ENCODE data around the gene GNGT1.

GNGT1 gene

DNA sequence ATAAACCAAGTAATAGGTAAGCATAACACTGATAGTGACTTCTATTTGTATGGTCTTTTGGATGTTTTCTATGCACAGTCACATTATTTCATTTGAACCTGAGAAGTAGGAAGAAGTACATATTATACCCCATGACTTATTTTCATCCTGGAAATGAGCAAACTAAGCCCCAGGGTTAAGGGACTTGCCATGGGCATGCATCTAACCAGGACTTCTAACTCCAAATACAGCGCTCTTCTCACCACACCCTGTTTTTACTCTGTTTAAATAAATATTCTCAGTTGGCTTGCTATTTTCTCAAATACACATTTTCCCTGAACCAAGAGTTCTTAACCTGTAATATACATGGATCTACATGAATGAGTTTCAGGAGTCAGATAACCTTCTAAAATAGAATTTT lies 31.5 kb downstream of the GNGT1 start:
- TF ChIP-seq ZFP3 (CRISPR knock-in tag; IDR thresholded peaks at IDR 0.05) (no peak), ISL1 (CRISPR knock-in tag; IDR thresholded peaks at IDR 0.05) (no peak), GLIS3 (CRISPR knock-in tag; IDR thresholded peaks at IDR 0.05) (no peak), PPARA (CRISPR knock-in tag; IDR thresholded peaks at IDR 0.05; ENCODE audit: borderline replicate concordance) (no peak), TOX (CRISPR knock-in tag; IDR thresholded peaks at IDR 0.05; ENCODE audit: borderline replicate concordance) (no peak), ZNF565 (CRISPR knock-in tag; conservative IDR thresholded peaks at IDR 0.05; ENCODE audit: low read depth) (no peak), RARB (CRISPR knock-in tag; IDR thresholded peaks at IDR 0.05) (no peak), OSR1 (CRISPR knock-in tag; IDR thresholded peaks at IDR 0.05) (no peak)
- TF ChIP-seq, protein P1, sequence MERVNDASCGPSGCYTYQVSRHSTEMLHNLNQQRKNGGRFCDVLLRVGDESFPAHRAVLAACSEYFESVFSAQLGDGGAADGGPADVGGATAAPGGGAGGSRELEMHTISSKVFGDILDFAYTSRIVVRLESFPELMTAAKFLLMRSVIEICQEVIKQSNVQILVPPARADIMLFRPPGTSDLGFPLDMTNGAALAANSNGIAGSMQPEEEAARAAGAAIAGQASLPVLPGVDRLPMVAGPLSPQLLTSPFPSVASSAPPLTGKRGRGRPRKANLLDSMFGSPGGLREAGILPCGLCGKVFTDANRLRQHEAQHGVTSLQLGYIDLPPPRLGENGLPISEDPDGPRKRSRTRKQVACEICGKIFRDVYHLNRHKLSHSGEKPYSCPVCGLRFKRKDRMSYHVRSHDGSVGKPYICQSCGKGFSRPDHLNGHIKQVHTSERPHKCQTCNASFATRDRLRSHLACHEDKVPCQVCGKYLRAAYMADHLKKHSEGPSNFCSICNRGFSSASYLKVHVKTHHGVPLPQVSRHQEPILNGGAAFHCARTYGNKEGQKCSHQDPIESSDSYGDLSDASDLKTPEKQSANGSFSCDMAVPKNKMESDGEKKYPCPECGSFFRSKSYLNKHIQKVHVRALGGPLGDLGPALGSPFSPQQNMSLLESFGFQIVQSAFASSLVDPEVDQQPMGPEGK (CRISPR knock-in tag; IDR thresholded peaks at IDR 0.05; ENCODE audit: borderline replicate concordance), result no peak
- ATAC-seq, result no peak

DNA sequence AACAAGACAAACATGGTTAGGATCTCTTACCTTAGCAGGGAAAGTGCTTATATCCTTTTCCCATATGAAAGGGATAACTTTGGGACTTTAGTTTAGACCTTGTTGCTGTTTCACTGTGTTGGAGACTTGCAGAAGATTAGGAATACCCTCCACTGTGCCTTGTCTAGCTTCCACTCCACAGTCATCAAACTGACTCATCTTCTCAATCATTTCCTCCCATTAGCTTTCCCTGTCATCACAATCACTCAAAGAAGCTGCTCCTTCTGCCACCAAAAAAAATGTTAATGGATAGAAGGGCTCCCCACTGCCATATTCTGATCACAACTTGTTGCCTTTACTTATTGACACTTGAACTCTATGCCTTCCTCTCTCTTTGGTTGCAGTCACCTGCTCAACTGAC lies 31.9 kb downstream of the GNGT1 start:
- no peak for TF ChIP-seq RARB (CRISPR knock-in tag; IDR thresholded peaks at IDR 0.05)
- TF ChIP-seq OSR1 (CRISPR knock-in tag; IDR thresholded peaks at IDR 0.05), result no peak
- TF ChIP-seq ZNF70 (CRISPR knock-in tag; IDR thresholded peaks at IDR 0.05), result no peak
- TF ChIP-seq PPARA (CRISPR knock-in tag; IDR thresholded peaks at IDR 0.05; ENCODE audit: borderline replicate concordance), result no peak
- no peak for TF ChIP-seq ZC3H10 (CRISPR knock-in tag; IDR thresholded peaks at IDR 0.05)
- TF ChIP-seq ZNF8 (CRISPR knock-in tag; IDR thresholded peaks at IDR 0.05), result no peak
- TF ChIP-seq ESRRG (CRISPR knock-in tag; IDR thresholded peaks at IDR 0.05), result no peak
- TF ChIP-seq, protein P2, sequence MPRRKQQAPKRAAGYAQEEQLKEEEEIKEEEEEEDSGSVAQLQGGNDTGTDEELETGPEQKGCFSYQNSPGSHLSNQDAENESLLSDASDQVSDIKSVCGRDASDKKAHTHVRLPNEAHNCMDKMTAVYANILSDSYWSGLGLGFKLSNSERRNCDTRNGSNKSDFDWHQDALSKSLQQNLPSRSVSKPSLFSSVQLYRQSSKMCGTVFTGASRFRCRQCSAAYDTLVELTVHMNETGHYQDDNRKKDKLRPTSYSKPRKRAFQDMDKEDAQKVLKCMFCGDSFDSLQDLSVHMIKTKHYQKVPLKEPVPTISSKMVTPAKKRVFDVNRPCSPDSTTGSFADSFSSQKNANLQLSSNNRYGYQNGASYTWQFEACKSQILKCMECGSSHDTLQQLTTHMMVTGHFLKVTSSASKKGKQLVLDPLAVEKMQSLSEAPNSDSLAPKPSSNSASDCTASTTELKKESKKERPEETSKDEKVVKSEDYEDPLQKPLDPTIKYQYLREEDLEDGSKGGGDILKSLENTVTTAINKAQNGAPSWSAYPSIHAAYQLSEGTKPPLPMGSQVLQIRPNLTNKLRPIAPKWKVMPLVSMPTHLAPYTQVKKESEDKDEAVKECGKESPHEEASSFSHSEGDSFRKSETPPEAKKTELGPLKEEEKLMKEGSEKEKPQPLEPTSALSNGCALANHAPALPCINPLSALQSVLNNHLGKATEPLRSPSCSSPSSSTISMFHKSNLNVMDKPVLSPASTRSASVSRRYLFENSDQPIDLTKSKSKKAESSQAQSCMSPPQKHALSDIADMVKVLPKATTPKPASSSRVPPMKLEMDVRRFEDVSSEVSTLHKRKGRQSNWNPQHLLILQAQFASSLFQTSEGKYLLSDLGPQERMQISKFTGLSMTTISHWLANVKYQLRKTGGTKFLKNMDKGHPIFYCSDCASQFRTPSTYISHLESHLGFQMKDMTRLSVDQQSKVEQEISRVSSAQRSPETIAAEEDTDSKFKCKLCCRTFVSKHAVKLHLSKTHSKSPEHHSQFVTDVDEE (CRISPR knock-in tag; IDR thresholded peaks at IDR 0.05), result no peak
- no peak for ATAC-seq

GRCh38 chr7:93941945-93942344 lies 35.6 kb downstream of the GNGT1 start:
- no peak for ATAC-seq
- TF ChIP-seq, protein P3, sequence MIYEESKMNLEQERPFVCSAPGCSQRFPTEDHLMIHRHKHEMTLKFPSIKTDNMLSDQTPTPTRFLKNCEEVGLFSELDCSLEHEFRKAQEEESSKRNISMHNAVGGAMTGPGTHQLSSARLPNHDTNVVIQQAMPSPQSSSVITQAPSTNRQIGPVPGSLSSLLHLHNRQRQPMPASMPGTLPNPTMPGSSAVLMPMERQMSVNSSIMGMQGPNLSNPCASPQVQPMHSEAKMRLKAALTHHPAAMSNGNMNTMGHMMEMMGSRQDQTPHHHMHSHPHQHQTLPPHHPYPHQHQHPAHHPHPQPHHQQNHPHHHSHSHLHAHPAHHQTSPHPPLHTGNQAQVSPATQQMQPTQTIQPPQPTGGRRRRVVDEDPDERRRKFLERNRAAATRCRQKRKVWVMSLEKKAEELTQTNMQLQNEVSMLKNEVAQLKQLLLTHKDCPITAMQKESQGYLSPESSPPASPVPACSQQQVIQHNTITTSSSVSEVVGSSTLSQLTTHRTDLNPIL (CRISPR knock-in tag; IDR thresholded peaks at IDR 0.05; ENCODE audit: low read depth), result no peak
- no peak for TF ChIP-seq TOX (CRISPR knock-in tag; IDR thresholded peaks at IDR 0.05; ENCODE audit: borderline replicate concordance)
- no peak for TF ChIP-seq ZNF565 (CRISPR knock-in tag; conservative IDR thresholded peaks at IDR 0.05; ENCODE audit: low read depth)
- TF ChIP-seq, protein P2 (CRISPR knock-in tag; IDR thresholded peaks at IDR 0.05), result no peak
- no peak for TF ChIP-seq CSRNP3 (CRISPR knock-in tag; IDR thresholded peaks at IDR 0.05)
- TF ChIP-seq GLIS3 (CRISPR knock-in tag; IDR thresholded peaks at IDR 0.05), result no peak
- TF ChIP-seq ZC3H10 (CRISPR knock-in tag; IDR thresholded peaks at IDR 0.05), result no peak
- TF ChIP-seq TCF4 (CRISPR knock-in tag; IDR thresholded peaks at IDR 0.05; ENCODE audit: borderline replicate concordance), result no peak
- no peak for TF ChIP-seq ZFP3 (CRISPR knock-in tag; IDR thresholded peaks at IDR 0.05)
- TF ChIP-seq, protein P4, sequence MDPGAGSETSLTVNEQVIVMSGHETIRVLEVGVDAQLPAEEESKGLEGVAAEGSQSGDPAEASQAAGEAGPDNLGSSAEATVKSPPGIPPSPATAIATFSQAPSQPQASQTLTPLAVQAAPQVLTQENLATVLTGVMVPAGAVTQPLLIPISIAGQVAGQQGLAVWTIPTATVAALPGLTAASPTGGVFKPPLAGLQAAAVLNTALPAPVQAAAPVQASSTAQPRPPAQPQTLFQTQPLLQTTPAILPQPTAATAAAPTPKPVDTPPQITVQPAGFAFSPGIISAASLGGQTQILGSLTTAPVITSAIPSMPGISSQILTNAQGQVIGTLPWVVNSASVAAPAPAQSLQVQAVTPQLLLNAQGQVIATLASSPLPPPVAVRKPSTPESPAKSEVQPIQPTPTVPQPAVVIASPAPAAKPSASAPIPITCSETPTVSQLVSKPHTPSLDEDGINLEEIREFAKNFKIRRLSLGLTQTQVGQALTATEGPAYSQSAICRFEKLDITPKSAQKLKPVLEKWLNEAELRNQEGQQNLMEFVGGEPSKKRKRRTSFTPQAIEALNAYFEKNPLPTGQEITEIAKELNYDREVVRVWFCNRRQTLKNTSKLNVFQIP (CRISPR knock-in tag; IDR thresholded peaks at IDR 0.05; ENCODE audit: borderline replicate concordance, low read depth), result no peak
- TF ChIP-seq, protein P1 (CRISPR knock-in tag; IDR thresholded peaks at IDR 0.05; ENCODE audit: borderline replicate concordance), result no peak

All from SK-N-SH treated with all-trans-retinoic acid at 6 μM for 48 hours (cell line).